GM19035 (cell line): ENCODE data around the gene TBC1D14.

ENCODE experiments used
- ATAC-seq: cut with Tn5 transposase; IDR thresholded peaks from one replicate; pipeline ENCODE4 v1.9.1; 2021; ENCODE audit not compliant: unreplicated experiment

Gene TBC1D14, protein sequence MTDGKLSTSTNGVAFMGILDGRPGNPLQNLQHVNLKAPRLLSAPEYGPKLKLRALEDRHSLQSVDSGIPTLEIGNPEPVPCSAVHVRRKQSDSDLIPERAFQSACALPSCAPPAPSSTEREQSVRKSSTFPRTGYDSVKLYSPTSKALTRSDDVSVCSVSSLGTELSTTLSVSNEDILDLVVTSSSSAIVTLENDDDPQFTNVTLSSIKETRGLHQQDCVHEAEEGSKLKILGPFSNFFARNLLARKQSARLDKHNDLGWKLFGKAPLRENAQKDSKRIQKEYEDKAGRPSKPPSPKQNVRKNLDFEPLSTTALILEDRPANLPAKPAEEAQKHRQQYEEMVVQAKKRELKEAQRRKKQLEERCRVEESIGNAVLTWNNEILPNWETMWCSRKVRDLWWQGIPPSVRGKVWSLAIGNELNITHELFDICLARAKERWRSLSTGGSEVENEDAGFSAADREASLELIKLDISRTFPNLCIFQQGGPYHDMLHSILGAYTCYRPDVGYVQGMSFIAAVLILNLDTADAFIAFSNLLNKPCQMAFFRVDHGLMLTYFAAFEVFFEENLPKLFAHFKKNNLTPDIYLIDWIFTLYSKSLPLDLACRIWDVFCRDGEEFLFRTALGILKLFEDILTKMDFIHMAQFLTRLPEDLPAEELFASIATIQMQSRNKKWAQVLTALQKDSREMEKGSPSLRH

DNA sequence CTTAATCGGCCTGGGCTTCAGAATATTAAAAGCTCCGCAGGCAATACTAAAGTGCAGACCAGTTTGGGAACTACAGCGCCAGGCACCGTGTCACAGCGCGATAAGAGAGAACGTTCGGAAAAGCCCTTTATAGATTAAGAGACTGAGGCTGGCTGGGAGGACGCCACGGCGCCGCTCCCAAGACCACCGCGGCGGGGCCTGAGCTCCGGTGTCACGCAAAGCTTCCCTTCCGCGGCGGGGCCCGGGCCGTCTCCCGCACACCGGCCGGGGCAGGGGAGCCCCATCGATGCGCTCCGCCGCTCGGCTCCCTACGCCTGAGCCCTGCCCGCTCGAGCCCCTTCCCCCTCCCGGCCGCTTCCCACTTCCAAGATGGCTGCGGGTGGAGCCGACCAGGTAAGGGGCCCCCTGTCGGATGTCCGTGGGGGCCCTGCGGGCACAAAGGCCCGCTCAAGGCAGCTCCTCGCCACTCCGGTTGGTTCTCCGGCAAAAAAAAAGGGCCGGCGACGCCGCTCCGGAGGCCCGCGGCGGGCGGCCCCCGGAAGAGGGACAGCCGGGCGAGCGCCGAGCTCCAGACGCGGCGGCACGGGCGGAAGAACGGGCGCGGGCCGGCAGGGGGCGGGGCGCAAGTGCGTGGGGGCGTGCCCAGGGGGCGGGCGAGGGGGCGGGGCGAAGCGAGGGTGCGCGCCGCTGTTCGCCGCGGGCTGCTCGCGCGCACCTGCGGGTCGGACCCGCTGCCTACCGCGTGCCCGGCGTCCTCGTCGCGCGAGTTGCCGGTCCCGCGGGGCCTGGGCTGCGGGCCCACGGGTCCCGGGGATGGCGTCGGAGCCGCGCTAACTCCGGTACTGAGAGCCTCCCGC, at the start of gene TBC1D14:
Gene TBC1D14 (plus strand): TSS at position 714 of the 857 bp plus-strand sequence. CDS start 13,564 bp downstream, outside the sequence.
- ATAC-seq, result peak; percentile 88

DNA sequence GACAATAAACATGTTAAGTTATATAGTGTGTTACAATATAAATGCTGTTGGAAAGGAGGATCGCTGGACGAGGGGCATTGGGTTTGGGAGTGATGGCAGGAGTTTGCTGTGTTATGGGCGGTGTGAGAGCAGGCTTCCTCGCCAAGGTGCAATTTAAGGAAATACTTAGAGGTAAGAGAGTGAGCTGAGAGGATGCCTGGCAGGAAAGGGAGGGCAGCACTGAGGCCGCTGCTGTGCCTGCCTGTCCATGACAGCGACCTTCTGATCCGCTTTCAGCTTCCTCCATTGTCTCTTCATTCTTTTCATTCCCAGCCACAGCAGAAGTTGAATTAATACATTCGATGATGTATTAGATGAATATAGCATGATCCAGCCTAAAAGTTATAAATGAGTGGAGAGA, 41.2 kb upstream of the TBC1D14 start:
- ATAC-seq, result no peak

DNA sequence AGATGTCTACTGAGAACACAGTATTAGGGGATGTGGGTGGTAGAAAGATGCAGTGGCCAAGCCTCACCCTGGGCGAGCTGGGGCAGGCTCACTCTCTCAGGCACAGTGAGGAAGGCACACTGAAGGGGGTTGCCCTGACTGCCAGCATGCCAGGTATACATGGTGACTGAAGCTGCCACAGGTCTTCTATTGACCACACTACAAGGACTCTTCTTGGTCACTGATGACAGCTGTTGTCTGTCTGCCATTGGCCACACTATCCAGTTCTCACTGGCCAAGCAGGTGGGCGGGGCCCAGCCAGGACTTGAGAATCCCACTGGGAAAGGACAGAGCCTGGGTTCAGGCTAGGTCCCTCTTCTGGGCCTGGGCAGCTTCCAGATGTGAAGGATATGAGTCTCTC, 39.7 kb upstream of the TBC1D14 start:
- ATAC-seq, result no peak

DNA sequence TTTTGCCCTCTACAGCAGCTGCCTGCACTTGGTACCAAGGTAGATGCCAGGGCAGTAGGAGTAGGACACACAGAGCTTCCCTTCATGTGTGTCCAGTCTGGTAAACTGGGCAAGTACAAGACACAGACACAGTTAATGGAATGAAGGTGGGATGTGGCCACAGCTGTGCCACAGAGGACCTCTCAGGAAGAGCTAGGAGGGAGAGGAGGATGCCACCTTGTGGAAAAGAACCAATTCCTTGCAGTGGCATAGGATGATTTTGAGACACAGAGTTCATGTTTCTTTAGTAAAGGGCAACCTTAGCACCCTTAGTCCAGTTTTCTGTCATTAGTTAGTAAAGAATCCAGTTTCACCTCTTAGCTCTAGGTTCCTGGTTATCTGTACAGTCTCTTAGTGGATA, 36.3 kb upstream of the TBC1D14 start:
- no peak for ATAC-seq

DNA sequence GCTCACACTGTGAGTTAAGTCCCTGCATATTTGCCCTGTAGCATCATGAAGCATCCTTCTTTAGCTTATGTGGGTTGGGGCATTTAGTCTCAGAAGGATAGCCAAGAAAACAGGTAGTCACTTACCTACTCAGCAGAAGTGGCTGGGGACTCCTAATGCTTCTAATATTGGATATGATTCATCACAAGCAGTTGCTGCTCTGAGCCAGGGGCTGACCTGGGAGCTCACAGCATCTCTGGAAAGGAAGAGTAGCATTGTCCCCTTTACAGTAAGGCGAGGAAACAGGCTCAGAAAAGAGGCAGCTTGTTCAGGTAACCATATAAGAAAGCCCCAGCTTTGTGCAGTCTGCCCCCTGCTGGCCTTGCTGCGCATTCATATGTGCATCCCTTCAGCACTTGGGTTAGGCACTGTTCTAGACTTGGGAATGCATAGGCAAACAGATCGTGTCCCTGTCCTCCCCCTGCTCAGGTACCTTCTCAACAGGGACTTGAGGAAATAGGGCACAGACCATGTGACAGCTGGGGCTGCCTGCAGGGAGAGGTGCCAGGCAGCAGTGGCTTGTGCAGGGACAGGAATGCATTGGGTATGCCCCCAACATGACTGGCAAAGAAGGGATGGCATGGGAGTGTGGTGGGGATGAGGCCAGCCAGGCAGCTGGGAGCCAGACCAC, 35.7 kb upstream of the TBC1D14 start:
- ATAC-seq, result peak; percentile 71

DNA sequence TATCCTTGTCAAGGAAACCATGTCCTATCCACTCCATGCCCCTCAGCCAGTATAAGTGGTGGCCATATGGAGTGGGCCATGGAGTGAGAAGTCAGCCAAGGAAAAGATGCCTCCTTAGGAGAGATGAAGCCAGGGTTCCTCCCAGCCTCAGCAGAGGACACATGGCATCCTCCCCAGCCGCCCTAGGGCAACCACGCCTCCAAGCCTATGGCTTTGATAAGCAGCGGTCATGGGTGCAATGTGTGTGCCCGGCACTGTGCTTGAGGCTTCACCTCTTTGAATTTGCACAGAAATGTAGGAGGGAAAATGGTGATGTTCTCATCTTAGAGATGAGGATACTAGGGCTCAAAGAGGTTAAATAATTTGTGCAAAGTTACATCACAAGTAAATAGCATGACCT, 34.6 kb upstream of the TBC1D14 start:
- no peak for ATAC-seq

DNA sequence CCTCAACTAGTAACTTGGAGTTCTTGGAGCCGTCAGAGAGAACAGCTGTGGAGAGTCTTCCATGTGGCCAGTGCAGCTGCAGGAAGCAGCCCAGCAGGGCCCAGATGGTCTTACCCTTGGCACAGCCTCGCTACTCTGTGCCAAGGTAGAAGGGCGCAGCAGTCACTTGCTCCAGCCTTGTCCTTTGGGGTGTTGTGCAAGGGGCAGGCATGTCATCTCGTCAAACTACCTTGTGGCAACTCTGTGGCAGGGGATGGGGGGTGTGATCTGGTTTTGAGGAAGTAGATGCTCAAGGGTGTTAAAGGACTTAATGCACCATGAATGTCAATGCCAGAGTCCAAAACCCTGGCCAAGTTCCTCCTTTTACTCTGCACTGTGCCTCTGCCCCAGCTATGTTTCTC, 34.2 kb upstream of the TBC1D14 start:
- ATAC-seq, result no peak

DNA sequence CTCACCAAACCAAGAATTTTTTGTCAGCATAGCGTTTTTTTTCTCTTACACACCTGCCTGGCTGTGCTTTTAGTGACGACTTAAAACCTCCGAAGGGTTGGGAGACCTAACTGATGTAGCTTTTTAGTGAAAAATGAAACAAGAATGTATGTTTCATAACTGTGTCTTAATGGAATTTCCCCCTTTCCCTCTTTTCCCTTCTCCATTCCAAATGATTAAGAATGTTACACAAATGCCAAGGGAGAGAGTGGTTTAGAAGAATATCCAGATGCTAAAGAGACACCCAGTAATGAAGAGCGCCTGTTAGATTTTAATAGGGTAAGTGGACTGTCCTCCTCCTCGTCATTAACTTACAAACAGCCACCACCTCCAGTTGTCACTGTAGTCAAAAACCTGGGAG, 33.2 kb upstream of the TBC1D14 start:
- no peak for ATAC-seq

DNA sequence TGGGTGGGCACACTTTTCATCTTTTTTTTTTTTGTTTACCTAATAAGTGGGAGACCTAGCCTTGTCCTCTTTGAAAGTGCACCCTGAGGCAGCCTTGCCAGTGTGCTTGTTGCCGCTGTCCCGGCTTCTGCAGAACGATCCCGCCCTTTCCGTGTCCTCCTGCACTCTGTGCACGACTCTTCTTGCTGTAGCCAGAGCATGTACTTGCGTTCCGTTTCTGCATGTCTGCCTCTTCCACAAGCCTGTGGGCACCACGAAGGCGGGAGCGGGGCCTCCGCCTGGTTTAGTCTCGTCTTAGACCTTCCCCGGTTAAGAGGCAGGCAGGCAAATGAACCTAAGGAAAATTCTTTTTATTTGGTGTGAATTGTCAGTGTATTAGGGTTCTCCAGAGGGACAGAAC, 32.6 kb upstream of the TBC1D14 start:
- no peak for ATAC-seq

DNA sequence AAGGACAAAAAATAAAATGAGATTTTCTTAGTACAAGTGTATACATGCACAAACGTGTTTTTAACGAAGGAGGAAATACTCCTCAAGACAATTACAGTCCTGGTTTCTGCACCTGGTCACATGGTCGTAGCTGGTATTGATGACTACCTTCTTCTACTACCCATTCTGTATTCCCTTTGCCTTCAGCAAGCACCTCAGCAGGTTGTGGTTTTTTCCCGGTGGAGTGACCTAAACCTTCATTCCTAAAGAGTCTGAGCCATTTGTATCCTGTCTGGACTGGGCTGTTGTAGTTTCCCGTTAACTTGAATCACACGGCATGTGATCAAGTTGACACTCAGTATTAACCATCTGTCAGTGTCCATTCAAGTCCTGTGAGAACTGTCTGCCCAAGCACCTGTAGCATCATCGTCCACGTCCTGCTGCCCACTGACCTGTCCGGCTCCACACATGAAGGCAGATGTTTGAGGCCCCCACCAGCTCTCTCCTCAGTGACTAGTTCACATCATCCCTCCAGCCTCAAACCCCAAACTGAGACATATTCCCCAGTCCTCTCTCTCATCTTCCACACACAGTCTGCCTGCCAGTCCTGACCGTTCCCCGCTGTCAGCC, 31.1 kb upstream of the TBC1D14 start:
- no peak for ATAC-seq

DNA sequence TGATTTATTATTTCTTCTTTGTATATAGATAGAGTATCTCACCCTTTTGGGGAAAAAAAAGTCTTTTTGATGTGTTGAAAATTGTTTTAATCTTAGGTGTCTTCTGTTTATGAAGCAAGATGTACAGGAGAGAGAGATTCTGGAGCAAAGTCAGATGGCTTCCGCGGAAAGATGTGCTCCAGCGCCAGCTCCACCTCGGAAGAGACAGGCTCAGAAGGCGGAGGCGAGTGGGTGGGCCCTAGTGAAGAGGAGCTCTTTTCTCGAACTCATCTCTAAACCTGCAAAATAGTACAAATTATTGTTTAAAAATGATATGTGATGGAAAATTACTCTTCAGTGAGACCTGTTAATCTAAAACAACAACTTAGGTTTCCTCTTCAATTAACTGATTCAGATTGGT, 28.9 kb upstream of the TBC1D14 start:
- no peak for ATAC-seq

DNA sequence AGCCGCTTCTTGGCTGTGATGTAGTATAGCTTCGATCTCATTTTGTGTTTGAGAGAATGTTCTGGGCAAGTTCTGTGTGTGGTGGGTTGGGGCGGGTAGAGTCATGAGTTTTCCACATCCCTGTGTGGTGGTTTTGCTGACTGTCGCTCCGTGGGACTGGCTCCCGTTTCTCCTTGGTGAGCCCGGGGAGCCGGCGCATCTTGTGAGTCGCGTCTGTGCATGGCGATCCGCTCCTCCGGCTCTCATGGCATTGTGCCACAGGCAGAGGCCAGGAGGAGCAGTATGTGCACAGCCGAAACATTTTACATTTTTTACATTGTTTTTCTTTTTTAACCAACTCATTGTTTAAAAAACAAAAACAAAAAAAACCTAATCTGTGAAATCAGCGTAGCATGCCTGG, 27.7 kb upstream of the TBC1D14 start:
- no peak for ATAC-seq

DNA sequence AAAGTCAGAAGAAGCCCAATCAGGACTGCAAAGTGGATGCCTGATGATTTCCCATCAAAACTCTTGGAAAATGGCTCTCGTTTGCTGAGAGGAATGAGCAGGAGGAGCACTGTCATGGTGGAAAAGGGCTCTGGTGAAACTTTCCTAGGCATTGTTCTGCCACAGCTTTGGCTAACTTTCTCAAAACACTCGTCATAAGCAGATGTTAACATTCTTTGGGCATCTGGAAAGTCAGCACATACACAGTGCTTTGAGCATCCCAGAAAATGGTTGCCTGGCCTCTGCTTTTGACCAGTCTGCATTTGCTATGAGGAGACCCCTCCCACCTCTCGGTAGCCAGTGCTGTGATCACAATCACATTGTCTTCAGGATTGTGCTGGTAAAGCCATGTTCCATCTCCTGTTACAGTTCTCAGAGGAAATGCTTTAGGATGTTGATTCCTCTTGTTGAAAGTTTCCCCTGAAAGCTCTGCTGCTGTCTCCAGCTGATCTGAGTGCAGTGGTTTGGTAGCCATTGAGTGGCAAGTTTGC, 25.2 kb upstream of the TBC1D14 start:
- no peak for ATAC-seq

DNA sequence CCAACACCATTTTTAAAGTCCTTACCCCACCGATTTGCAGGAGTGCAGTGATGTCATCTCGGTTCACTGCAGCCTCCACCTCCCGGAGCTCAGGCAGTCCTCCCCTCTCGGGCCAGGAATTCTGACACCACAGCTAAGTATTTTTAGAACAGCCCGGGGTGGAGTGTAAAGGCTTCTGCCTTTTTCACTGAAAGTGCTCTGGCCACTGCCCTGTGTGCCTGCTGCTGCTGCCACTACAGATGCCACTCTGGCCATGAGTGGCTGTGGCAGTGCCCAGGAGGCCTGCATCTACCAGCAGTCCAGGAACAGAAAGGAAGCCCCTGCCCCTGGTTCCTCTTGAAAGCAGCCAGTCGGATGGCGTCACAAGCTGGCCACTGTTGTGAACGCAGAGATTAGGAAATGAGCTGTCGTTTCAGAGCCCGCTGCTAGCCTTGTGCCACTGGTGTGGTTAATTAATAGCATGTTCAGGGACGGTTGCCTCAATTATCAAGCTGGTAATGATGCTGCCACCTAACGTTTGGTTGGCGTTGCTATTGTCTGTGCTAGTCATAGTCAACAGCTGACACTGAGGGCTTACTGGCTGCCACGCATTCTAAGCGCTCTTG, 23.6 kb upstream of the TBC1D14 start:
- ATAC-seq, result no peak

DNA sequence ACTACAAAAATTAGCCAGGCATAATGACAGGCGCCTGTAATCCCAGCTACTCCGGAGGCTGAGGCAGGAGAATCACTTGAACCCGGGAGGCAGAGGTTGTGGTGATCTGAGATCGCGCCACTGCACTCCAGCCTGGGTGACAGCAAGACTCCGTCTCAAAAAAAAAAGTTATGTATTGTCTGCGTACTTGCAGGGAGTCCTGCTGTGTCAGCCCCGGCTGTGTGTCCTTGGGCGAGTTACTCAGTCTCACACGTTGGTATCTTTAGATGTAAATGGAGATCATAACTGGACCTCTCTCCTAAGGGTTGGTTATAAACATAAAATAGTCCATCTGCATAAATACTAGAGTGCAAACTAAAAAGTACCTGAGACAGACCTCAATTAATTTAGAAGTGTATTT, 22.7 kb upstream of the TBC1D14 start:
- no peak for ATAC-seq

DNA sequence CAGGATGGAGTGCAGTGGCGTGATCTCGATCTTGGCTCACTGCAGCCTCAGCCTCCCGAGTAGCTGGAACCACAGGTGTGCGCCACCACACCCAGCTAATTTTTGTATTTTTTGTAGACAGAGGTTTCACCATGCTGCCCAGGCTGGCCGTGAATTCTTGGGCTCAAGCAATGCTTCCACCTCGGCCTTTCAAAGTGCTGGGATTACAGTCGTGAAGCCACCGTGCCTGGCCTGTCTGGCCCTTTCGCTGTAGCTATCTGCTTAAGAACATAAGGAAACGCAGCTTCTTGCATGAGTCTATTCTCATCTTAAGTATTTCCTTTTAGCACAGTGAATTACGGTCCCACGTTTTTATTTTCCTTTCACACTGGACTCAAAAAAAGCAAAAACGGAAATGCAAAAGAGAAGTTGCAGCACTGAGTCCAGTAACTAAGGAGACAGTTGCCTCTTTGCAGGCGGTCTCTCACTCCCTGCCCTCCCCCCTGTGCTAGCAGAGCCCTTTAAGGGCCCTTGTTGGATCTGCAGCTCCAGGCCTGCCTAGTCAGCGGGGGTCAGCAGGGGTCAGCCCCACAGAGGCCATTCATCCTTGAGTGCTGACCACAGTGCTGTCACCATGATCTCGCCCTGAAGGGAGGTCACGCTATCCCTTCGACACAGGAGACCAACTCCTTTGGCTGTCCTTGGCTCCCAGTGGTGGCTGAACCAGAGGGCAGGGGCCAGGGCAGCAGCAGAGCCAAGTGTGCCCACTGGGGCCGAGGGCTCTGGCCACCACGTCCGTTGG, 21.8 kb upstream of the TBC1D14 start:
- ATAC-seq, result no peak

DNA sequence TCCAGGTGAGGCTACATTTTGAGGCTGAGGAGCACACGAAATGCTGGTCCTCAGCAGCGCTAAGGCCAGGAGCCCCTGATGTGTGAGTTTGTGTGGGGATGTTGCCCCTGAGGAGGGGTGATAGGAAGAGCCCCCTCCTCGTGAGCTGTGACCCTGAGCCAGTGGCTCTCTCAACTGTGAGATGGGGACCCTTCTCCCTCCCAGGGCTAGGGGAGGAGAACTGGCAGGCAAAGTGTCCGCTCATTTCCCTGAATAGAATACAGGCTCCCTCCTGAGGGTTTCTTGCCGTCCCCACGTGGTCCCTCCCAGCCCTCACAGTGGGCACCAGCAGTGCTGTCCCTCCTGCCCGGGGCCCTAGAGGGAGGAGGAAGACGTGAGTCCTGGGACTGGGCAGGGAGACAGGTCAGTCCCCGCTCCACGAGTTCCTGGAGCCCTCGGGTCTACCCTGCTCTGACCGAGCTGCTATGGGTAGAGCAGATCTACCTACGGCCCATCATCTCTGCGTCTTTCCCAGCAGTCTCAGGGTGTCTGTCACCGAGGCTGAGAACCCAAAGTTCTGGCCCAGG, 21.0 kb upstream of the TBC1D14 start:
- ATAC-seq, result no peak

DNA sequence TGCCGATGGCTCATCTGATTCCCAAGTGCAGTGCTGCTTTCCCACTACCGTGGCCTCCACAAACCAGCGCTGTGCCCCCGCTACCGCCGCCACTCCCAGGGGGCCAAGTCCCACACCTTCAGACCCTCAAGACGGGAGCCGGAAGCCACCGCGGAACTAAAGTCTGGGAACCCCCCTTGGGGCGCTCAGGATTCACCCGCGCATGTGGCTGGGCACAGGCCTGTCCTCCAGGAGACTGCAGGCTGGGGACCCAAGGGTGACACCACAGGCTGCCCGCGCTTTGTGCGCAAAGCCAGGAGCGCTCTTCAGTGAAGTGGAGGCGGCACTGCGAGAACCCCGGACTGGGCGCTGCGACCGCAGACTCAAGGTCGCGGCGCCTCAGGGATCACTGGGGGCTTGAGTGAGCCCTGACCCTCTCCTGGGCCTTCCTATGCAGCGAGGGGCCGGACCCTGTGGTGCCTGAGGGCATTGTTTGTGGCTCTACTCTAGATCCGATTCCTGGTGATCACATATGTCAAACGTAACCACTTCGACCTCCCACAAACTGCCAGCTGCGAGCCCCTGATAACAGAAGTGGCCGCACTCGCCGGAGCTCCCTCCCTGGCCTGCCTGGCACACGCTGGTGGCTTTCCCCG, 20.4 kb upstream of the TBC1D14 start:
- ATAC-seq, result no peak
